Psoas muscle (tissue), 8 donors: ENCODE results near the gene RFX2. TPM values are rescaled to one million over a fixed set of nuclear protein-coding genes. Genes with fewer than 3 reads are reported as not detected.
A peak's percentile ranks its signal among the peaks of the same experiment; 100 is the strongest.

ENCODE experiments used
- ATAC-seq, 4 donors: fragments of 200-7000 bp; cut with Tn5 transposase; one replicate each; pipeline ENCODE4 v1.9.1; 2020; ENCODE audit warnings: moderate library complexity in 3 of 4, mild to moderate bottlenecking in 2 of 4
- DNase-seq, 2 donors: peaks; one replicate each; pipeline ENCODE4 v3.0.0-alpha.2; 2020
- H3K27ac ChIP-seq: fragments of 200-600 bp; one replicate; pipeline ENCODE4 v1.8.0; 2022
- H3K27me3 ChIP-seq, 3 donors: fragments of 200-600 bp in 1 of 3; one replicate each; pipeline versions ENCODE4 v1.6.1 to v1.8.0; 2013 to 2022; ENCODE audit warnings: low read length in 2 of 3, mild to moderate bottlenecking in 2 of 3, moderate library complexity in 1 of 3; ENCODE audit not compliant: insufficient read depth in 3 of 3
- H3K36me3 ChIP-seq, 2 donors: fragments of 200-600 bp in 1 of 2; one replicate each; pipeline versions ENCODE4 v1.6.1 to v1.8.0; 2013 to 2022; ENCODE audit warnings: low read depth in 1 of 2, mild to moderate bottlenecking in 1 of 2, moderate library complexity in 1 of 2; ENCODE audit not compliant: insufficient read depth in 1 of 2
- H3K4me1 ChIP-seq: fragments of 200-600 bp; one replicate; pipeline ENCODE4 v1.8.0; 2022
- H3K4me3 ChIP-seq: fragments of 200-600 bp; one replicate; pipeline ENCODE4 v1.8.0; 2022; ENCODE audit warnings: mild to moderate bottlenecking
- H3K9me3 ChIP-seq: fragments of 200-600 bp; one replicate; pipeline ENCODE4 v1.8.0; 2022
- WGBS, 3 donors: extraction: QIAGEN DNeasy Blood & Tissue Kit; methylation state at CpG; one replicate each; pipeline versions ENCODE4 v1.1.6 to v1.1.7; 2013; 5-methylcytosine and 5-hydroxymethylcytosine counted together
- intact Hi-C, 2 donors: fragments of 100-400 bp; cut with DNase I; formaldehyde crosslinking; loops; one replicate each; pipeline versions ENCODE4 v1.11.0 to v1.14.2; 2022
- polyA plus RNA-seq, 3 donors: library from polyadenylated mRNA; stranded (reverse); fragments of 200-250 nt; gene quantifications; one replicate each; pipeline ENCODE4 v1.2.3, GENCODE V29; 2013
- total RNA-seq, 4 donors: library from RNA; stranded (reverse); fragmentation: NEBNext Ultra II Directional in 2 of 4; extraction: Animal tissue kit (Norgen Biotek cat#: 25700) in 2 of 4; gene quantifications; one replicate each; pipeline versions ENCODE4 v1.2.1 to v1.2.4, GENCODE V29; 2021 to 2023
- TF ChIP-seq, protein P1 (sequence below): fragments of 200-600 bp; IDR thresholded peaks from one replicate; pipeline ENCODE4 v1.8.0; 2022; ENCODE audit warnings: antibody characterized with exemption
- donor health status: healthy with polysubstance abuse.
- donor health status: DM: no; HTN: no; CAD: no; lungs with moderate emphysema.
- donor health status: Bipolar disorder and iron deficiency.
- donor health status: healthy.
- donor health status: DM: yes; HTN: yes; CAD: no.
- donor health status: DM: no; HTN: no; CAD: no.
- donor health status: DM: no; HTN: no; CAD: no.
- donor health status: DM: yes; HTN: yes; CAD: no.

Gene RFX2
- total and polyA plus RNA-seq, 7 donors: 0.58 to 2.1 (median 1.0) TPM

- Histone ChIP-seq H3K27ac (peak overlapping the region; percentile 60), H3K4me3 (peak overlapping the region; percentile 30), H3K9me3 (no peaks in the 10 kb centered on the region), H3K36me3 (no peaks in the 10 kb centered on the region), H3K27me3 (peaks cover 0 to 17% (median 0%) of the 10 kb centered on the region in 3 donors), H3K4me1 (peaks cover 2% of the 10 kb centered on the region)
- no peak for DNase-seq
- intact Hi-C loops: no loop called here
- WGBS, 3 donors: 62 to 66% (median 66%) methylated on average over 8 of the region's 8 CpGs
- TF ChIP-seq, protein P1, sequence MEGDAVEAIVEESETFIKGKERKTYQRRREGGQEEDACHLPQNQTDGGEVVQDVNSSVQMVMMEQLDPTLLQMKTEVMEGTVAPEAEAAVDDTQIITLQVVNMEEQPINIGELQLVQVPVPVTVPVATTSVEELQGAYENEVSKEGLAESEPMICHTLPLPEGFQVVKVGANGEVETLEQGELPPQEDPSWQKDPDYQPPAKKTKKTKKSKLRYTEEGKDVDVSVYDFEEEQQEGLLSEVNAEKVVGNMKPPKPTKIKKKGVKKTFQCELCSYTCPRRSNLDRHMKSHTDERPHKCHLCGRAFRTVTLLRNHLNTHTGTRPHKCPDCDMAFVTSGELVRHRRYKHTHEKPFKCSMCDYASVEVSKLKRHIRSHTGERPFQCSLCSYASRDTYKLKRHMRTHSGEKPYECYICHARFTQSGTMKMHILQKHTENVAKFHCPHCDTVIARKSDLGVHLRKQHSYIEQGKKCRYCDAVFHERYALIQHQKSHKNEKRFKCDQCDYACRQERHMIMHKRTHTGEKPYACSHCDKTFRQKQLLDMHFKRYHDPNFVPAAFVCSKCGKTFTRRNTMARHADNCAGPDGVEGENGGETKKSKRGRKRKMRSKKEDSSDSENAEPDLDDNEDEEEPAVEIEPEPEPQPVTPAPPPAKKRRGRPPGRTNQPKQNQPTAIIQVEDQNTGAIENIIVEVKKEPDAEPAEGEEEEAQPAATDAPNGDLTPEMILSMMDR: no peak
- no peak for ATAC-seq
These were observed 18.5 kb downstream of the RFX2 start for GRCh38 chr19:6091771-6092291.

GRCh38 chr19:6090634-6091033, 19.7 kb downstream of the RFX2 start:
- WGBS, 3 donors: 91 to 93% (median 92%) methylated on average over 3 of the region's 3 CpGs
- intact Hi-C loops: no loop called here

DNA sequence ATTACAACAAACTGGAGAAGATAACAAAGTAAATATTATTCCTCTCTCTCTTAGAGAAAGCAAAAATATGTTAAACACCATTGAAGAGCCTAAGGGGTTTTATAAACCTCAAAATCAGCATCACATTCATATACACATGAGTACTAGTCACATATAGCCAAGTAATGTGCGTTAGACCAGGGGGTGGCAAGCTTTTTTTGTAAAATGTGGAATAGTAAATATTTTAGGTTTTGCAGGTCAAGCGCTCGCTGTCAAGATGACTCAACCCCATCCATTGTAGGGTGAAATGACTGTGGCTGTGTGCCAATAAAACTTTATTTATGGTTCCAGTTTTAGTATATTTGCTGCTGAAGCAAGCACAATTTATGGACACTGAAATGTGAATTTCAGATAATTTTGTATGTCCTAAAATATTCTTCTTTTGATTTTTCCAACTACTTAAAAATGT, 21.7 kb downstream of the RFX2 start:
- no peak for DNase-seq
- Histone ChIP-seq H3K36me3 (no peaks in the 10 kb centered on the region), H3K9me3 (no peaks in the 10 kb centered on the region), H3K4me1 (peaks cover 2% of the 10 kb centered on the region), H3K4me3 (no peak overlapping the region), H3K27me3 (peaks cover 0 to 17% (median 0%) of the 10 kb centered on the region in 3 donors), H3K27ac (peak overlapping the region; percentile 50)
- intact Hi-C loops: no loop called here
- WGBS, 3 donors: 85 to 90% (median 89%) methylated on average over 3 of the region's 3 CpGs
- TF ChIP-seq, protein P1: no peak
- ATAC-seq: no peak

More at GRCh38 chr19:6090634-6091033, 19.7 kb downstream of the RFX2 start:
- DNase-seq (no peak), ATAC-seq (no peak)
- TF ChIP-seq, protein P1: no peak
- H3K27me3 ChIP-seq: peaks cover 0 to 17% (median 0%) of the 10 kb centered on the region in 3 donors
- no peaks in the 10 kb centered on the region for H3K9me3 ChIP-seq
- H3K27ac ChIP-seq: no peak overlapping the region
- H3K36me3 ChIP-seq: no peaks in the 10 kb centered on the region
- peaks cover 2% of the 10 kb centered on the region for H3K4me1 ChIP-seq
- no peak overlapping the region for H3K4me3 ChIP-seq

DNA sequence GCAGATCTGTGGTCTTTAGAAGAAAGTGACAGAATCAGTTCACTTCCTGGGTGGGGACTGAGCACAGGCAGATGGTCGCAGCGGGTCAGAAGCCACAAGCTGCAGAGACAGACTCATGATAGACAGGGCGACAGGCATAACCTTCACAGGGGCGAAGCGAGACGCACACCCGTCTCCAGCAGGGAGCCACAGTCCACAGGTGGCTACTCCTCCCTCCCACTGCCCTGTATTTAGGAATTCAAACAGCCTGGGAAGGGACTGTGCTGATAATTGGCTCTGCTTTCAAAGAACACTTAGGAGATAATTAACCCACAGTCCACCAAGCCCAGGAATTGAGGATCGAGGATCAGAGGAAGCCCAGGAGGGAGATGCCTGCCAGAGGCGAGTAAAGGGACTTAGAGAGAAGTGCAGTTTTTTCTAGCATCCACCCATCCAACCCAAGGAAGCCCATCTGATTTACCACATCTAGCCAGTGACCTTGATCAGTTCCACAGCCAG, 23.2 kb downstream of the RFX2 start:
- Histone ChIP-seq H3K27me3 (peaks cover 0 to 17% (median 0%) of the 10 kb centered on the region in 3 donors), H3K27ac (no peak overlapping the region), H3K36me3 (no peaks in the 10 kb centered on the region), H3K4me1 (peaks cover 2% of the 10 kb centered on the region), H3K9me3 (no peaks in the 10 kb centered on the region), H3K4me3 (no peak overlapping the region)
- TF ChIP-seq, protein P1: no peak
- ATAC-seq (no peak), DNase-seq (no peak)
- intact Hi-C loops: no loop called here
- 48 to 55% (median 51%) methylated on average over 9 of the region's 9 CpGs for WGBS, 3 donors
